Upper lobe of left lung (tissue), 6 donors: Measurements from ENCODE around the gene ACTA2. TPM values are rescaled to one million over a fixed set of nuclear protein-coding genes. Genes with fewer than 3 reads are reported as not detected.

Experiments used
- ATAC-seq, 2 donors: fragments of 200-7000 bp; cut with Tn5 transposase; one replicate each; pipeline ENCODE4 v1.9.1; 2022; ENCODE audit warnings: mild to moderate bottlenecking in 2 of 2, moderate library complexity in 2 of 2; ENCODE audit not compliant: low FRiP score in 2 of 2
- DNase-seq, 2 donors: peaks; one replicate each; pipeline ENCODE4 v3.0.0-alpha.2; 2019 to 2020
- H3K27ac ChIP-seq, 4 donors: fragments of 200-600 bp; sonication (generic); one replicate each; pipeline ENCODE4 v1.5.1; 2016 to 2019
- H3K27me3 ChIP-seq, 4 donors: fragments of 200-600 bp; sonication (generic); one replicate each; pipeline ENCODE4 v1.5.1; 2017 to 2019
- H3K36me3 ChIP-seq, 4 donors: fragments of 200-600 bp; sonication (generic); one replicate each; pipeline ENCODE4 v1.5.1; 2016 to 2019
- H3K4me1 ChIP-seq, 4 donors: fragments of 200-600 bp; sonication (generic); one replicate each; pipeline ENCODE4 v1.5.1; 2018 to 2019
- H3K4me3 ChIP-seq, 4 donors: fragments of 200-600 bp; sonication (generic); one replicate each; pipeline ENCODE4 v1.5.1; 2017 to 2019; ENCODE audit warnings: mild to moderate bottlenecking in 2 of 4, moderate library complexity in 1 of 4
- H3K9me3 ChIP-seq, 4 donors: fragments of 200-600 bp; sonication (generic); one replicate each; pipeline ENCODE4 v1.5.1; 2018 to 2019
- EP300 ChIP-seq, 4 donors: sonication (generic); formaldehyde crosslinking; IDR thresholded peaks; one replicate each; pipeline ENCODE4 v1.5.1; 2017; ENCODE audit warnings: antibody characterized with exemption in 4 of 4, control low read depth in 2 of 4
- POLR2A ChIP-seq, 4 donors: fragments of 450-650 bp; IDR thresholded peaks; one replicate each; pipeline ENCODE4 v1.5.1; 2016 to 2017; ENCODE audit warnings: antibody characterized with exemption in 4 of 4, mild to moderate bottlenecking in 2 of 4
- POLR2AphosphoS5 ChIP-seq, 2 donors: sonication (generic); formaldehyde crosslinking; IDR thresholded peaks; one replicate each; pipeline ENCODE4 v1.5.1; 2017; ENCODE audit warnings: antibody characterized with exemption in 2 of 2
- WGBS, 2 donors: methylation state at CpG; one replicate each; pipeline ENCODE4 v1.1.5; 2017 to 2018; 5-methylcytosine and 5-hydroxymethylcytosine counted together
- total RNA-seq, 6 donors: library from RNA; depleted of rRNA in 4 of 6; stranded (reverse); fragments of >200 nt in 4 of 6; gene quantifications; one replicate each; pipeline versions ENCODE4 v1.1.0 to v1.2.1, GENCODE V29; 2016 to 2021
- TF ChIP-seq, protein P1 (sequence below), 6 experiments: fragments of 450-650 bp in 4 of 6; fragments of 200-600 bp in 2 of 6; sonication (generic) in 2 of 6; IDR thresholded peaks; one replicate each; pipeline ENCODE4 v1.5.1; 2016 to 2019; ENCODE audit warnings: antibody characterized with exemption in 6 of 6
- donor health status: DM: no; HTN: no; CAD: no; lungs with moderate emphysema.
- donor health status: DM: no; HTN: yes; CAD: no; lungs with severe emphysema.

The ACTA2 gene
- total RNA-seq, 6 donors from 2014 or later = 94.3 to 328 (median 186) TPM

GRCh38 chr10:88892222-88892967 lies 60.2 kb downstream of the ACTA2 start:
- Histone ChIP-seq H3K9me3 (no peaks in the 10 kb centered on the region), H3K27me3 (no peaks in the 10 kb centered on the region), H3K27ac (no peak overlapping the region), H3K36me3 (no peaks in the 10 kb centered on the region), H3K4me1 (peaks cover 0 to 9% (median 5%) of the 10 kb centered on the region in 4 donors), H3K4me3 (no peak overlapping the region)
- WGBS, 2 donors = 71 to 100% methylated on average over 2 of the region's 2 CpGs
- ATAC-seq = no peak
- TF ChIP-seq POLR2AphosphoS5 (IDR thresholded peaks at IDR 0.05) (no peak), EP300 (IDR thresholded peaks at IDR 0.05) (no peak), POLR2A (IDR thresholded peaks at IDR 0.05) (no peak)
- TF ChIP-seq, protein P1, sequence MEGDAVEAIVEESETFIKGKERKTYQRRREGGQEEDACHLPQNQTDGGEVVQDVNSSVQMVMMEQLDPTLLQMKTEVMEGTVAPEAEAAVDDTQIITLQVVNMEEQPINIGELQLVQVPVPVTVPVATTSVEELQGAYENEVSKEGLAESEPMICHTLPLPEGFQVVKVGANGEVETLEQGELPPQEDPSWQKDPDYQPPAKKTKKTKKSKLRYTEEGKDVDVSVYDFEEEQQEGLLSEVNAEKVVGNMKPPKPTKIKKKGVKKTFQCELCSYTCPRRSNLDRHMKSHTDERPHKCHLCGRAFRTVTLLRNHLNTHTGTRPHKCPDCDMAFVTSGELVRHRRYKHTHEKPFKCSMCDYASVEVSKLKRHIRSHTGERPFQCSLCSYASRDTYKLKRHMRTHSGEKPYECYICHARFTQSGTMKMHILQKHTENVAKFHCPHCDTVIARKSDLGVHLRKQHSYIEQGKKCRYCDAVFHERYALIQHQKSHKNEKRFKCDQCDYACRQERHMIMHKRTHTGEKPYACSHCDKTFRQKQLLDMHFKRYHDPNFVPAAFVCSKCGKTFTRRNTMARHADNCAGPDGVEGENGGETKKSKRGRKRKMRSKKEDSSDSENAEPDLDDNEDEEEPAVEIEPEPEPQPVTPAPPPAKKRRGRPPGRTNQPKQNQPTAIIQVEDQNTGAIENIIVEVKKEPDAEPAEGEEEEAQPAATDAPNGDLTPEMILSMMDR (IDR thresholded peaks at IDR 0.05) = no peak
- no peak for DNase-seq

- 82 to 83% methylated on average over 4 of the region's 4 CpGs for WGBS, 2 donors
- no peak for DNase-seq
Observed at GRCh38 chr10:88890681-88891381, 61.7 kb downstream of the ACTA2 start.

DNA sequence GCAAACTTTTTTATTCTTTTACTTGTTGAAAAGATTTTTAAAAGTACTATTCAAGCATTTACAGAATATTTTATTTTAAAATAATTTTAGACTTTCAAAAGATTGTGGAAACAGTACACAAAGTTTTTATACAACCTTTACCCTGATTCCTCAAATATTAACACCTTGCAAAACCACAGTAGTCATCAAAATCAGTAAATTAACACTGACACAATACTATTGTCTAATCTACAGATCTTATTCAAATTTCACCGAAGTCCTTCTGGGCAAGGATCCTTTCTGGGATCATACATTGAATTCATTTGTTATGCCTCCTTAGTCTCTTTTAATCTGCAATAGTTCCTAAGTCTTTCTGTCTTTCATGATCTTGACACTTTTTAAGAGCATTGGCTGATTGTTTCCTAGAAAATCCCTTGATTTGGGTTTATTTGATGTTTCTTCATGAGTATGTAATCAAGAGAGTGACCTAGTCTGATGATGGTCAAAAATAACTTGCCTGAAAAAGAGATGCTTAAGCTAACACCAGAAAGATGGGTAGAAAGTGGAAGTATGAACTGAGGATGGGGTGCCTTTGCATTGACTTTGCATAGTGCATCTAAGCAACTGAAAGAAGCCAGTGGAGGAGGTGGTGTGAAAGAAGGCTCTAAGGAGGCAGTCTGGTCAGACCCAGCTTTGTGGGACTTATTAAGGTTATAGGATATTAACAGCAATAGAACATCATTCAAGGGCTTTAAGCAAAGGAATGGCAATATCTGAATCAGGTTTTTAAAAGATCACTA lies 62.8 kb downstream of the ACTA2 start:
- TF ChIP-seq, protein P1 (IDR thresholded peaks at IDR 0.05) = no peak
- TF ChIP-seq POLR2A (IDR thresholded peaks at IDR 0.05) (no peak), POLR2AphosphoS5 (IDR thresholded peaks at IDR 0.05) (no peak), EP300 (IDR thresholded peaks at IDR 0.05) (no peak)
- Histone ChIP-seq H3K27me3 (no peaks in the 10 kb centered on the region), H3K4me1 (peaks cover 0 to 16% (median 5%) of the 10 kb centered on the region in 4 donors), H3K9me3 (no peaks in the 10 kb centered on the region), H3K36me3 (no peaks in the 10 kb centered on the region), H3K27ac (no peak overlapping the region), H3K4me3 (no peak overlapping the region)
- ATAC-seq (no peak), DNase-seq (no peak)
- WGBS, 2 donors = 88 to 90% methylated on average over 1 of the region's 1 CpG

More at GRCh38 chr10:88890681-88891381, 61.7 kb downstream of the ACTA2 start:
- ATAC-seq = no peak
- Histone ChIP-seq H3K4me1 (peaks cover 0 to 16% (median 5%) of the 10 kb centered on the region in 4 donors), H3K27ac (no peak overlapping the region), H3K9me3 (no peaks in the 10 kb centered on the region), H3K36me3 (no peaks in the 10 kb centered on the region), H3K4me3 (no peak overlapping the region), H3K27me3 (no peaks in the 10 kb centered on the region)
- TF ChIP-seq, protein P1 (IDR thresholded peaks at IDR 0.05) = no peak
- TF ChIP-seq POLR2AphosphoS5 (IDR thresholded peaks at IDR 0.05) = no peak

GRCh38 chr10:88888810-88889445 lies 63.6 kb downstream of the ACTA2 start:
- TF ChIP-seq EP300 (IDR thresholded peaks at IDR 0.05) = no peak
- TF ChIP-seq, protein P1 (IDR thresholded peaks at IDR 0.05) = no peak
- no peak for TF ChIP-seq POLR2A (IDR thresholded peaks at IDR 0.05)
- TF ChIP-seq POLR2AphosphoS5 (IDR thresholded peaks at IDR 0.05) = no peak
- Histone ChIP-seq H3K4me1 (peaks cover 0 to 19% (median 5%) of the 10 kb centered on the region in 4 donors), H3K9me3 (no peaks in the 10 kb centered on the region), H3K36me3 (no peaks in the 10 kb centered on the region), H3K27me3 (no peaks in the 10 kb centered on the region), H3K4me3 (no peak overlapping the region), H3K27ac (no peak overlapping the region)
- DNase-seq (no peak), ATAC-seq (no peak)
